Measurements from ENCODE around the gene HOXD11.

Gene HOXD11

GRCh38 chr2:176147210-176147799, 40.2 kb downstream of the HOXD11 start:
- Histone ChIP-seq H3K4me1 (no peaks in the 10 kb centered on the region), H3K4me3 (ENCODE audit: low read depth, low read length) (no peak overlapping the region), H3K36me3 (no peaks in the 10 kb centered on the region), H3K9me3 (no peaks in the 10 kb centered on the region), H3K27me3 (no peaks in the 10 kb centered on the region)
- no peak for DNase-seq
- no peak for TF ChIP-seq CTCF (IDR thresholded peaks at IDR 0.05; ENCODE audit: low read depth, low read length)

- no peaks in the 10 kb centered on the region for H3K9me3 ChIP-seq
- no peaks in the 10 kb centered on the region for H3K36me3 ChIP-seq
- H3K4me3 ChIP-seq (ENCODE audit: low read depth, low read length) = no peak overlapping the region
- no peaks in the 10 kb centered on the region for H3K4me1 ChIP-seq
- H3K27me3 ChIP-seq = no peaks in the 10 kb centered on the region
- no peak for TF ChIP-seq CTCF (IDR thresholded peaks at IDR 0.05; ENCODE audit: low read depth, low read length)
- DNase-seq = no peak
Measured at GRCh38 chr2:176147800-176148496, 40.9 kb downstream of the HOXD11 start.

GRCh38 chr2:176148751-176149421, 41.8 kb downstream of the HOXD11 start:
- DNase-seq = no peak
- TF ChIP-seq CTCF (IDR thresholded peaks at IDR 0.05; ENCODE audit: low read depth, low read length) = no peak
- Histone ChIP-seq H3K4me1 (no peaks in the 10 kb centered on the region), H3K9me3 (no peaks in the 10 kb centered on the region), H3K36me3 (no peaks in the 10 kb centered on the region), H3K27me3 (no peaks in the 10 kb centered on the region), H3K4me3 (ENCODE audit: low read depth, low read length) (no peak overlapping the region)

- no peak for TF ChIP-seq CTCF (IDR thresholded peaks at IDR 0.05; ENCODE audit: low read depth, low read length)
- Histone ChIP-seq H3K9me3 (no peaks in the 10 kb centered on the region), H3K4me3 (ENCODE audit: low read depth, low read length) (no peak overlapping the region), H3K4me1 (no peaks in the 10 kb centered on the region), H3K36me3 (no peaks in the 10 kb centered on the region), H3K27me3 (no peaks in the 10 kb centered on the region)
- no peak for DNase-seq
Measured at GRCh38 chr2:176149481-176149938, 42.4 kb downstream of the HOXD11 start.

- Histone ChIP-seq H3K9me3 (no peaks in the 10 kb centered on the region), H3K4me1 (no peaks in the 10 kb centered on the region), H3K36me3 (no peaks in the 10 kb centered on the region), H3K27me3 (no peaks in the 10 kb centered on the region), H3K4me3 (ENCODE audit: low read depth, low read length) (no peak overlapping the region)
- TF ChIP-seq CTCF (IDR thresholded peaks at IDR 0.05; ENCODE audit: low read depth, low read length) = no peak
- DNase-seq = no peak
Measured at GRCh38 chr2:176149939-176150583, 43.0 kb downstream of the HOXD11 start.

All from BE2C (cell line).